GM18907 (cell line): Measurements from ENCODE around the gene CFAP90.

Experiments used
- ATAC-seq: cut with Tn5 transposase; IDR thresholded peaks from one replicate; pipeline ENCODE4 v1.9.1; 2021; ENCODE audit warnings: mild to moderate bottlenecking, moderate library complexity; ENCODE audit not compliant: unreplicated experiment

The CFAP90 gene, protein sequence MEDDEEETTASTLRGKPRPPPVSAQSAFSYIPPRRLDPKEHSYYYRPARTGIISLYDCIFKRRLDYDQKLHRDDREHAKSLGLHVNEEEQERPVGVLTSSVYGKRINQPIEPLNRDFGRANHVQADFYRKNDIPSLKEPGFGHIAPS

DNA sequence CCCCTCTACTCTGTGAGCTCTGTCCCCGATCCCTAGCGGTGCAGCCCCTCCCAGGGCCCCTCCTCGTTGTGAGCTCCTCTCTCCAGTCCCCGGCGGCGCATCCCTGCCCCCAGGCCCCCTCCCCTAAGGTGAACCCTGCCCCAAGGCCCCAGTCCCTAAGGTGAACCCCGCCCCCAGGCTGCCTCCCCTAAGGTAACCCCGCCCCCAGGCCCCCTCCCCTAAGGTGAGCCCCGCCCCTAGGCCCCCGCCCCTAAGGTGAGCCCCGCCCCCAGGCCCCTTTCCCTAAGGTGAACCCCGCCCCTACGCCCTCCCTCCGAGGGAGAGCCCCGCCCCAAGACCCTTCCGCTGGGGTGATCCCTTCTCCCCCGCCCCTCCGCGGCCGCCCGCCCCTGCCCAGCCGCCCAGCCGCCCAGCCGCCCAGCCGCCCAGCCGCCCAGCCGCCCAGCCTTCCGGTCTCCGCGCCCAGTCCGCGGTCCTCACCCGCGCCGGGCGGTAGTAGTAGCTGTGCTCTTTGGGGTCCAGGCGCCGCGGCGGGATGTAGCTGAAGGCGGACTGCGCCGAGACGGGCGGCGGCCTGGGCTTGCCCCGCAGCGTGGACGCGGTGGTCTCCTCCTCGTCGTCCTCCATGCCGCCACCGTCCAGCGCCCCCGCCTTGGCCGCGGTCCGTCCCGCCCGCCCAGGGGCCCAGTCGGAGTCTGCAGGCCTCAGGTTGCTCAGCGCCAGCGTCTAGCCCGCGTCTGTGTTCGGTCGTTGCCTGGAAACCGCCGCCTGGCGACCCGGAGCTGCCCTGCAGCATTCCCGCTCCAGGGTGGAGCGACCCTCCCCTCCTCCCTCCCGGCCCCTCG lies at the start of gene CFAP90:
CFAP90 (minus strand) TSS at position 739 of the 845 bp plus-strand sequence; CDS start at position 627, 112 bp downstream.
- no peak for ATAC-seq

DNA sequence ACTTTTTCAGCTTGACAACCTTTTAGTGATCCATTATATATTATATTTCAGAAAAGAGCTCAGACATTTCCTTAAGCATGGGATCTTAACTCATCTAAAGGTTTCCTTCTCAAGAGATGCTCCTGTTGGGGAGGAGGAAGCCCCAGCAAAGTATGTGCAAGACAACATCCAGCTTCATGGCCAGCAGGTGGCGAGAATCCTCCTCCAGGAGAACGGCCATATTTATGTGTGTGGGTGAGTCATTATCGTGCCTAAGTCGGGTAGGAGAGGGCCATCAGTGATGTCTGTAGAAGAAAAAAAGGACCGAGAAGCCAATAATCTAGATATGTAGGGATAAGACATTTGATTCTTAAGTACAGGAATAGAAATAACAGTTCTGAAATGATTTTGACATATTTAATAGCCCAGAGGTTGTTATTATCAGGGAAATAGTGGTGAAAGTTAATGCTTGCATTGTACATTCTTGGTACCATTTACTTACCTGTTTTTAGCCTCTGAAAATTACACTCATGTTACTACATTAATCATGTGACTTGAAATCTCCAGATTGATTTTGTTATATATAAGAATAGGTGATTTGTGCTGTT lies 46.2 kb upstream of the CFAP90 start:
- ATAC-seq, result peak; percentile 66

DNA sequence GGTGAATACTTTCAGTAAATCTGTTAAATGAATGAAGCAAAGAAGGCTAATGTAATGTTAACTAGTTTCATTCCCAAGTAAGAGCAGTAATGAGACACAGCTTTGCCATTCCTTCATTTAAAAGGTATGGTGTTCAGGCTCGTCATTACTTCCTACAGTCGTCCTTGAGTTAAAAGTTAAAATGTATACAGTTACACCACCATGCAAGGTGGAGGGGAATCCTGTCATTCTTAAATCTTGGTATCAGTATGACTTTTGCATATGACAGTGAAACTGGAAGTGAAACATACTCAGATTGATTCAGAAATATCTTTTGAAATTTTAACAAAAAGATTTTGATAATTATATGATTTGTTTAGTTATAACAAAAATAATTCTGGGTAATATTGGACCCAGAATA lies 43.9 kb upstream of the CFAP90 start:
- peak; percentile 94 for ATAC-seq

DNA sequence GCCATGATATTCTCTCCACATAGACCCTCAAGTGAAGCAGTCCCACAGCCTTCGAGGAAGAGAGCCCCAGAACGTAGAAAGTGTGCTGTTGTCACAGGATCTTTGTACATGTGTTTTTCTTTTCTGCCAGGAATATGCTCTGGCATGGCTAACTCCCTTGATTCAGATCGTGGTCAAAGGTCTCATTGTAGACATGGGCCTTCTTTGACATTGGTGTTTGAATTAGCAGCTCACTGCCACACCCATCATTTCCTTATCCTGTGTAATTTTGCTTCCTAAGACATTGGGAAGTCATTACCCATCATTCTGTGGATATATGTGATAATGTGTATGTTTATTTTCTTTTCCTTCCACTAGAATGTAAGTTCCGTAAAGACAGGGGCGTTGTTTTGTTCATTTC lies 43.5 kb upstream of the CFAP90 start:
- peak; percentile 8 for ATAC-seq

DNA sequence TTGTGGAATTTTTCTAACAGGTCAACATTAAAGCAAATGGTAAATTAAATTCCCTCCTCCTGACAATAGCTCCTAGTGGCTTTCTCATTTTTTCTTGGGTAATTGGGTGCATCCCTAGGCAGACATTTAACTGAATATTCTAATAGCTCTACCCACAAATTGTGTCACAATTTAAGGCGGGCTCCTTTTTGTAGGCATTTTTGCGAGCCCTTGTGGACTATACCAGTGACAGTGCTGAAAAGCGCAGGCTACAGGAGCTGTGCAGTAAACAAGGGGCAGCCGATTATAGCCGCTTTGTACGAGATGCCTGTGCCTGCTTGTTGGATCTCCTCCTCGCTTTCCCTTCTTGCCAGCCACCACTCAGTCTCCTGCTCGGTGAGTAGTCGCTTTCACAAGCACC lies 38.0 kb upstream of the CFAP90 start:
- ATAC-seq, result no peak

DNA sequence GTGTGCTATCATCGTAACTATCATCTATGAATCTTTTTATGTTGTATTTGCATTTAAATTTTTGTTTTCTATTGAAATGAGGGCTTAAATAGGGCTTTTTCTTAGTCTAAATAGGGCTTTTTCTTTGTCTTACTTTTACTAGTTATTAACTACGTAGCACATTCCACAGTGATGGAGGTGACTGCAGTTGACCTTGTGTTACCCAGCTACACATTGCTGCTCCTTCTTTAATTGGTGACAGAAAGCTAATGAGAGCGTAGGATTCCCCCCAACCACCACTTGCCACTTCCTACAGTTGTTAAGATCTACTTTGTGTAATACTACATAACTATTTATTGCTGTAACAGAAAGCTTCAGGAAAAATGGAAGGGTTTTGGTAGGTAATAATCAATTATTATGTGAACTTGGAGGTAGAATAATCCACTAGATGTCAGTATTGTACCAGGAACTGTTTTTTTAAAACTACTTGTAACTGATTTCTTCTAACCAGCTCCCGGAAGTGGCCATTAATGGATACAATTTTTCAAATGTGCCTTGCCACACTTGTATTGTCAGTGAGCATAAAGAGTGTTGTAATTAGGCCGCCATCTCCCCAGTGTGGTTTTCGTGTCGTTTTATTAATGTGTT lies 36.0 kb upstream of the CFAP90 start:
- ATAC-seq, result peak; percentile 78

DNA sequence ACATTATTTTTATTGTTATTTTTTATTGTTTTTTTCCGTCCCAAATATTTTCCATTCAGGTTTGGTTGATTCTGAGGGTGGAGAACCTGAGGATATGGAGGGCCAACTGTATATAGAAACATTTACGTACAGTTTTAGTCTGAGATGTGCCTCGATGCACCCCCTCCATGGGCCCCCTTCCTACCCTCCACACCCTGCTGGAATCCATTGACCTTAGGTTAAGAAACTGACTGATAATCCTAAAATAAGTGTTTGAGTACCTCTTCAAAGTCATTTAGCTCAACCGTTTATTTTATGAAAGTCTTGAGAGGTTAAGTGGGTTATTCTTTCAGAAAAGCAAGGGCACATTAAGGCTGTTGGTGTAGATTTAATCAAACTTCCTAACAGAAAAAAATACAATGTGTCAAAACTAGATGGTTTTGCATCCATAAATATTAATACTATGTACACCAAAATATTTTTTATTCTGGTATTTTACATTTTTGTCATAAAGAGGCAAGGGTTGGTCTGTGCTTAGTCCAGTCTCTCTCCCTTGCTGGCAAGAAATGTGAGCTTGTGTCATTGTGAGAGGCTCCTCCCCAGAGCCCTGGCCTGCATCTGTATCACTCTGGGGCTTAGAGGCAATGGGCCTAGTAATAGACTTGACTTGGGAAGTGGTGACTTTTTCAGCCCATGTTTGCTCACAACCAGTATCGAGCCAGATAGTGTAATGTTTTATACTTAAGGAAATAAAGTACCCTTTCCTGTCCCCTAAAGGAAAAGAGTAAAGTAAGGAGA lies 33.7 kb upstream of the CFAP90 start:
- ATAC-seq, result no peak

DNA sequence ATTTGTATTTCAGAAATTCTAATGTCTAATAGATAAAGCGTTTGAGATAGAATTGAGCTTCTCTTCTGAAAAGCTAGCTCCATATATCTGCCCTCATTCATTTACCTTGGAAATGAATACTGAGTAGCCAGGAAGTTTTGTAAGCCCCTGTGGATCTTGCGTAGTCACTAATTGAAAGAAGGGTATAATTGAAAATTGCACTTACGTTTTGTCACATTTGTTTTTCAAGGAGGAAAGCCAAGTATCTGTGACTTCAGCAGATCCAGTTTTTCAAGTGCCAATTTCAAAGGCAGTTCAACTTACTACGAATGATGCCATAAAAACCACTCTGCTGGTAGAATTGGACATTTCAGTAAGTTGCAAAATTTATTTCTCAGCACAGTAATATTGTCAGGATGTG lies 32.0 kb upstream of the CFAP90 start:
- no peak for ATAC-seq

DNA sequence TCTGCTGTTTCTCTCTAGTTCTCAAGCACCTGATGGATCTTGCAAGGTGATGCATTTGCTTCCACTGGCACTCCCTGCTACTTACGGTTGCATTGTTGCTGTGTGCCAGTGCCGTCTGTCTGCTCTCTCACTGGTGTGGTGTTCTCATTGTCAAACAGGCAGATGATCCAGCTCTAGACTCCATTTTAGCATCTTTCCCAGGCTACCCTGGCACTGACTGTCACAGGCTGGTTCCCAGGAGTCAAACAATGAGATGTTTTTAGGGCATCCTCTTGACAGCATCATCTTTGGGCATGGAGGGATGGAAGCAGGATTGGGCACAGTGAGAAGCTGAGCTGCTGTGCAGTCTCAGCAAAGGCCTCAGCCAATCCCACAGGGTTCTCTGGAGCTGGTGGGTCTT lies 30.9 kb upstream of the CFAP90 start:
- ATAC-seq, result no peak

DNA sequence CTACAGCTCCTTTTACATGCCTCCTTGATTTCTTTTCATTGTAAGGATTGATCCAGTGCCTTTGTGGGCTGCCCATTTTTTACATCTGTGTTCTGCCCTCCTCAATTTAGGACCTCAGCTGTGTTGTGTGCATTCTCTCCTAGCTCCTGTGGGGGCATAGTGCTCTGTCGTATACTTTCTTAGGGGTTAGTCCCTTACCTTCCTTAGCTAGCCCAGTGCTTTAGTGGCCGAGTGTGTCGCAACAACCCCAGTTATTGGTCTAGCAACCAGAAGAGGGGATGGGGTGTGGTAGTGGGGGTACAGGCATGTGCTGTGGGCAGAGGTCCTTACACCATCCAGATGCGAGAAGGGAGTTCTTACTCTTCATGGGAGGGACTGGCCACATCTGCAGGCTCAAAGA lies 30.2 kb upstream of the CFAP90 start:
- ATAC-seq, result no peak

DNA sequence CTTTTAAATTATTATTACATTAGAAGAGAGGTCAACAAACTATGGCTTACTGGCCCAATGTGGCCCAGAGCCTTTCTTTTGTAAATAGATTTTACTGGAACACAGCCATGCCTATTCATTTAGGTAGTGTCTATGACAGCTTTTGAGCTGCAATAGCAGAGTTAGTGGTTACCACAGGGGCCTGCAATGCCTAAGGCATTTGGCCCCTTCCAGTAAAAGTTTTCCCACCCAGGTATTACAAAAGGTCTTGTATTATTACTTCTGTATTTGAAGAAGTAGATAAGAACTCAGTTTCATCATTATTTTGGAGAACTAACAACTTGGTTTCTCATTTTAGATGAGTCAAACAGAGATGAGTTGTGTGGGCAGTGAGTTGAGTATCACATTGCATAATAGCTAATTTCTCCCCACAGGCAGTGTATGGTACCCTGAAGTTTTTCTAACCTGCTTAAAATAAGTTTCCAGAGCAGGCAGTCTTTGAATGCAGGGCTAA lies 27.5 kb upstream of the CFAP90 start:
- peak; percentile 98 for ATAC-seq

DNA sequence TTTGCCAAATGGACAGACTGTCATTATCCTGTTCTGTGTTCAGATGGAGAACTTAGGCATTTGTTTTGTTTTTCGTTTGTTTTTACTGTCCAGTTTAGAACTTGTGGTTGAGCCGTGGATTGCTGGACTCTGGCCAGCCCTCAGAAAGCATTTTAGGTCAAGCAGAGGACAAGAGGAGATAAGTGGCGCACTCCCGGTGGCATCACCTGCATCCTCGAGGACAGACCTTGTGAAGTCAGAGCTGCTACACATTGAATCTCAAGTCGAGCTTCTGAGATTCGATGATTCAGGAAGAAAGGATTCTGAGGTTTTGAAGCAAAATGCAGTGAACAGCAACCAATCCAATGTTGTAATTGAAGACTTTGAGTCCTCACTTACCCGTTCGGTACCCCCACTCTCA lies 26.9 kb upstream of the CFAP90 start:
- ATAC-seq, result no peak

DNA sequence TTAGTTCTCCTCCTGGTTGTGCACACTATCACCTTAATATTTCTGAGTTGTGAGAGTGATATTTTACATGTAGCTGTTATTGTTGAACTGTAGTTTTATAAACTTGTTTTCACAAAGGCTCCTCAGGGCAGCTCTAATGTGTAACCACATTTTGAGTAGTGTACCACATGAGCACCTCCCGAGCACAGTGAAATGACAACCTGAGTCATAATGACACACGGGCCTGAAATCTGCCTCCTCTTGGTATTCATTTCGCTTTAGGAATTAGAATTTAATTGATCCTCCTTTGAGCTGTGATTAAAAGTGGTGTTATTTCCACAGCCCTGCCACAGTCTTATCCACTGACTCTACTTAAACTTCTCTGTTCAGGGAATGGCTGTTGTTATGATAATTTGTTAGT lies 25.9 kb upstream of the CFAP90 start:
- peak; percentile 42 for ATAC-seq

DNA sequence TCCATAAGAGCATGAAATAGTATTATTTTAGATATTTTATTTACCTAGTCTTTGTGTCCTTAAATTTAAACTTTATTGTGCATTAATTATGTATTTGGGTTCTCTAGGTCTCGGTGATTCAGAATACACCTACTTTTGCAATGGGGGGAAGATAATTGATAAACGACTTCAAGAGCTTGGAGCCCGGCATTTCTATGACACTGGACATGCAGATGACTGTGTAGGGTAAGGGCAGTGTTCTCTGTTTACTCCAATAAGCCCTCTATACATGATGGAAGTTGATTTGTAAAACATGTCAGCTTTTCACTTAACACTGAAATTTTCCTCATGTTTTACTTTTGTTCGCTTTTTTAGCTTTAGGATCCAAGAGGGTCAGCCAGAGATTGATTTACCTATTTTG lies 24.2 kb upstream of the CFAP90 start:
- ATAC-seq, result no peak

DNA sequence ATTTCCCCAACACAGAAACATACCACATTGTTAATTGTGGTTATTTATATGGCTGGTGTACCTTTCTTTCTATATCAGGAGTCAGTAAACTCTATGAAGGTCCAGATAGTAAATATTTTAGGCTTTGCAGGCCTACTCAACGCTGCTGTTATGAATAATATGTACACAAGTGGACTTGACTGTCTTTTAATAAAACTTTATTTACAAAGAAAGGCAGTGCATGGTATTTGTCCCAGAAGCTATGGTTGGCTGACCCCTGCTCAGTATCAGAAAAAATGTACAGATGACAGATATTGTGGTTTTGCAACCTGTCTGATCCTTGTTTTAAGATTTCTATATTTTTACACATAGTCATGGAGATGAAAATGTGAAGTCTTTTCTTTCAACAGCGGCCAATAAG lies 23.7 kb upstream of the CFAP90 start:
- ATAC-seq, result no peak

DNA sequence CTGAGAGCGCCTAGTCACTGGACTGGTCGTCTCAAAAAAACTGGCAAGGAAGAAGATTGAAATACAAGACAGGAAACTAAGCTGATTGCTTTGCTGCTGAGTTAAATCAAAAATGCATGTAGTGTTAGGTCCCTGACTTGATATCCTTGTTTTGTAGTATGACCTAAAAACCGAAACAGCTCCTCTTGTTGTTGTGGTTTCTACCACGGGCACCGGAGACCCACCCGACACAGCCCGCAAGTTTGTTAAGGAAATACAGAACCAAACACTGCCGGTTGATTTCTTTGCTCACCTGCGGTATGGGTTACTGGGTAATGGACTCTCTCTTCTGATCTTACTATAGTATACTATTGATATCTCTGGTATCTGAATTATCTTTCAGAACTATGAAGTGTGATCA lies 22.3 kb upstream of the CFAP90 start:
- ATAC-seq, result no peak

DNA sequence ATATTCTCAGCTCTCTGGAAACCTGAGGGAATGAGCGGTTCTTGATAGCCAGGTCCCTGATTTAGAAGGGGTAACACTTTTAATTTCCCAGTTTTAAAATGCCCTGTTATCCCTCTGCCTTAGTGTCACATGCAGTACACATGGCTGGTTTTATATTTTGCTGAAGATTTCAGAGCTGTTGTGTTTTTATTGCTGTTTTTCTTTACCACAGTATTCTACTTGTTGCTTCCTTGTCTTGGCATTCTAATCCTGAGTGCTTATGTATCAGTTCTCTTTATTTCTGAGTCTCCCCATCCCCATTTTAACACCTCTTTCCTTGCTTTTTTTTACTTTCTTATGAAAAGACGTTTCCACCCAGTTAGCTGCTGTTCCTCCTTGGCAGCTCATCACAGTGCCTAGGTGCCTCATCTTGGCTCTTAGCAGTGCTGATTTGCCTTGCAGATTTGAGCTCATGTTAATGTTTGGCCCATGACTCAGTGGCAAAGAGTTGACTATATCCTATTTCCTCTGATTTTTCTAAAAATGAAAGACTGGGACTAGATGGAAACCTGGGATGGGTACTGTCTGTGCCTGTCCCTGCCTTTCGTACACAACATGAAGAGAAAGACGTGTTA lies 21.7 kb upstream of the CFAP90 start:
- no peak for ATAC-seq

DNA sequence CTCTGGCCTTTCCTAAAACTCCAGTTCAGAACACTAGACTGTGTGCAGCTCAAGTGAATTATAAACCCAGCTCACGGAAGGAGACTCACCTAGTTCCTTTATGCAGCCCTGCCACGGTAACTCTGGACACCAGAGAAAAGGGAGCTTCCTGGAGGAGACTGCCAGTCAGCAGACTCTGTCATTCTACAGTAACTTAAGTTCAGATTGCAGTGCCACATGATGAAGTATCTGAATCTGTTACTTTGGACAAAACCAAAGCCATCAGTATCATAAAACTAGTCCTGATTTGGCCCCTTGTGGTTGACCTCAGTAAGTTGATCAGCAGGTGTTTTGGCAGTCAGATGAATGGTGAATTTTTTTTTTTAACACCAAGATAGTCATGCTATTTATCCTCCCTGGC lies 20.7 kb upstream of the CFAP90 start:
- ATAC-seq, result peak; percentile 23

DNA sequence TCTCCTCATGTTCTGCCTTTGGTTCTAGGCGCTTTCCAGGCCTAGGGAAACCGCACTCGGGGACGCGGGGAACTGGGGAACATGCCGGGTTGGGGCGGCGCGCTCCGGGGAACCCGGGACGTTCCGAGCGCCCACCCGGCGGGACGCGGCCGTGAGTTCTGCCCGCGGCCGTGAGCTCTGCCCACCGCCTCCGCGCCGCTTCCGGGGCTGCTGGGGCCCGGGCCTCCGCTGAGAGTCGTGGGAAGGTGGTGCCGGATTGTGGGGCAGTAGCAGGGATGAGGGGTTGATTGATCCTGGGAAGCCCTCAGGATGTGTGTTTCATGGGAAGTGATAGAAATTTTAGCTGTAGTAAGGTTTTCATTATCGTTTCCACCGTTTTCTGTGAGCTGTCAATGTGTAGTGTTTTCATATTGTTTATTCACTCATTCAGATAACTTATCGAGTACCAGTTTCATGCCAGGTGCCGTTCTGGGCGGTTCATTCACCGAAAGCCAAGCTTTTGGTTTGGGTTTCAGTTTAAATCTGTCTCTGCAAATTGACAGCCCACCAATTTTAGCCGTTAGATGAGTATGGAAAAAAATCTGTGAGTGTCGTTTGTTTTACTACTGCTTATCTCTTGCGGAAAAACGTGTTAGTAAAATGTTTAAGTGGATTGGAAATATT lies 18.7 kb upstream of the CFAP90 start:
- ATAC-seq, result peak; percentile 42
